Fibroblast of skin of right quadriceps (primary cell): ENCODE results near the gene MRPL49.

ENCODE experiments used
- DNase-seq: peaks from one replicate; pipeline ENCODE4 v3.0.0-alpha.2; 2013

The MRPL49 gene

DNA sequence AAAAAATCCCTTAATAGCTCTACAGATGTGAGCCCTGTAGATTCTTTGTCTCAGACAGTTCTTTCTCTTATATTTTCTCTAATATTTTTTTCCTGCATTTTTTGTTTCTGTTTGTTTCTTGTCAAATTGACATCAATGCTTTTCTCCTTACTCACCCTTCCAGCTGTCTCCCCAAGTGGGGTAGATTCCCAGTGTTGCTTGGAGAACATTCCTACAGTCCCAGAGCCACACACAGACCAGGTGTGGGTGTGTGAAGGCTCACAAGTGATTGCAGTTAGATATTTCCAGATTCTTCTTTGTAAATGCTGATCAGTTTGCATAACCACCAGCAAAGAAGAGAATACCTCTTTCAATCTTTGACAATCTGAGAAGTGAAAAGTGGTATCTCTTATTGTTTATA is 18.6 kb upstream of the MRPL49 start:
- DNase-seq: no peak

DNA sequence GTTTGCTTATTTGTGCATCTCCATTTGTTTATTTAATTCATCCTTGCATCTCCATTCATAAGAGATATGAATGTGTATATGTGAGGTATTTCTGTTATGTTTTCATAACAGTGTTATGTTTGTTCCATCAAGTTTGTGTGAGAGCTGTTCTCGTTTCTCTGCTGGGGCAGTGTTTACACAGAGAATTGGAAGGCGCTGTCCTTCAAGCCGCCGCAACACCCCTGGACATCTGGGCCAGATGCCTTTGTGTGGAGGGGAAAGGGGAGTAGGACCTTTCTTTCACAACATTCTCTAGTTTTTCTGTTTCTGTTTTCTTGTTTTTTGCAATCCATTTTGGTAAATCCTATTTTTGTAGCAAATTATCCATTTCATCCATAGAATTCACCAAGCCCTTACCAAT is 17.5 kb upstream of the MRPL49 start:
- DNase-seq: no peak

DNA sequence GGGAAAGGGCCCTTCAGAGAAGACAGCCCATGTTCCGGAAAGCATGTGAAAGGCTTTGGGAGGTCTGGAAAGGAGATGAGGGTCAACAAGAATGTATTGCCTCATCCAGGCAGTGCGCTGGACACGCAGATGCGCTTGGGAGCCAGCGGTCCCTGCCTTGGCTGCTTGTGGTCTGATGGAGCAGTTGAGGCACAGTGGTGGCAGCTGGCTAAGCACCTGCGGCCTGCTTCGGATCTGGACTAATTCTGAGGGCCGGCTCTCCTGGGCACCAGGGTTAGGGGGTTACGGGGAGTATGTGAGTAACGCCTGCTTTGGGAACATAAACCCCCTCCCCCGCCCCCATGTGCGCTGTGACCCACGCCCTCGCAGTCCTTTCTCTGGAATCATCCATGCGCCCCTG is 15.0 kb upstream of the MRPL49 start:
- no peak for DNase-seq

DNA sequence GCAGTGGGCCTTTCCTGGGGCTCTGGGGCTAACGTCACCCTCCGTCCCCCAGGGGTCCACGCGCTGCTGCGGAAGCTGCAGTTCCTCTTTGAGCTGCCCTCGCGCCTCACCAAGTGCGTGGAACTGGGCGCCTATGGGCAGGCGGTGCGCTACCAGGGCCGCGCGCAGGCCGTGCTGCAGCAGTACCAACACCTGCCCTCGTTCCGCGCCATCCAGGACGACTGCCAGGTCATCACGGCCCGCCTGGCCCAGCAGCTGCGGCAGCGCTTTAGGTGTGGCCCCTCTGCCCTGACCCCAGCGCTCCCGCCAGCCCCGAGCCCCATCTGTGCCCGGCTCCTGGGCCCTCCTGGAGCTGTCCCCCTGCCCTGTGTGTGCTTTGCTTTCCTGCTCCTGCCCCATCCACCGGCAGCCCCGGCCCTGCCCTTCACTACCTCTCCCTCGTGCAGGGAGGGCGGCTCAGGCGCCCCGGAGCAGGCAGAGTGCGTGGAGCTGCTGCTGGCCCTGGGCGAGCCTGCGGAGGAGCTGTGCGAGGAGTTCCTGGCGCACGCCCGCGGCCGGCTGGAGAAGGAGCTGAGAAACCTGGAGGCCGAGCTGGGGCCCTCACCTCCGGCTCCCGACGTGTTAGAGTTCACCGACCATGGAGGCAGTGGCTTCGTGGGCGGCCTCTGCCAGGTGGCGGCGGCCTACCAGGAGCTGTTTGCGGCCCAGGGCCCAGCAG is 14.2 kb upstream of the MRPL49 start:
- no peak for DNase-seq

DNA sequence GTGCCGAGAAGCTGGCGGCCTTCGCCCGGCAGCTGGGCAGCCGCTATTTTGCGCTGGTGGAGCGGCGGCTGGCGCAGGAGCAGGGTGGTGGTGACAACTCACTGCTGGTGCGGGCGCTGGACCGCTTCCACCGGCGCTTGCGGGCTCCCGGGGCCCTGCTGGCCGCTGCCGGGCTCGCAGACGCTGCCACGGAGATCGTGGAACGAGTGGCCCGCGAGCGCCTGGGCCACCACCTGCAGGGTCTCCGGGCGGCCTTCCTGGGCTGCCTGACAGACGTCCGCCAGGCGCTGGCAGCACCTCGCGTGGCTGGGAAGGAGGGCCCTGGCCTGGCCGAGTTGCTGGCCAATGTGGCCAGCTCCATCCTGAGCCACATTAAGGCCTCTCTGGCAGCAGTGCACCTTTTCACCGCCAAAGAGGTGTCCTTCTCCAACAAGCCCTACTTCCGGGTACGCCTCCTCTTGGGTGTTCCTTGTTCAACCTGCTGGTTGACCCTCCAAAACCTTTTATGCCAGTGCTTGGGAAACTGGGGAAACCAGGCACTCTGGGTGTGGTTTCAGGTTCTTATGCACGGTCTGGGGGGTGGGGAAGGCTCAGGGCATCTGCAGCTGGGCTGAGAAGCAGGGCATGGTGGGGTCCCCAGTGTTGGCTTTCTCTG is 13.5 kb upstream of the MRPL49 start:
- no peak for DNase-seq

DNA sequence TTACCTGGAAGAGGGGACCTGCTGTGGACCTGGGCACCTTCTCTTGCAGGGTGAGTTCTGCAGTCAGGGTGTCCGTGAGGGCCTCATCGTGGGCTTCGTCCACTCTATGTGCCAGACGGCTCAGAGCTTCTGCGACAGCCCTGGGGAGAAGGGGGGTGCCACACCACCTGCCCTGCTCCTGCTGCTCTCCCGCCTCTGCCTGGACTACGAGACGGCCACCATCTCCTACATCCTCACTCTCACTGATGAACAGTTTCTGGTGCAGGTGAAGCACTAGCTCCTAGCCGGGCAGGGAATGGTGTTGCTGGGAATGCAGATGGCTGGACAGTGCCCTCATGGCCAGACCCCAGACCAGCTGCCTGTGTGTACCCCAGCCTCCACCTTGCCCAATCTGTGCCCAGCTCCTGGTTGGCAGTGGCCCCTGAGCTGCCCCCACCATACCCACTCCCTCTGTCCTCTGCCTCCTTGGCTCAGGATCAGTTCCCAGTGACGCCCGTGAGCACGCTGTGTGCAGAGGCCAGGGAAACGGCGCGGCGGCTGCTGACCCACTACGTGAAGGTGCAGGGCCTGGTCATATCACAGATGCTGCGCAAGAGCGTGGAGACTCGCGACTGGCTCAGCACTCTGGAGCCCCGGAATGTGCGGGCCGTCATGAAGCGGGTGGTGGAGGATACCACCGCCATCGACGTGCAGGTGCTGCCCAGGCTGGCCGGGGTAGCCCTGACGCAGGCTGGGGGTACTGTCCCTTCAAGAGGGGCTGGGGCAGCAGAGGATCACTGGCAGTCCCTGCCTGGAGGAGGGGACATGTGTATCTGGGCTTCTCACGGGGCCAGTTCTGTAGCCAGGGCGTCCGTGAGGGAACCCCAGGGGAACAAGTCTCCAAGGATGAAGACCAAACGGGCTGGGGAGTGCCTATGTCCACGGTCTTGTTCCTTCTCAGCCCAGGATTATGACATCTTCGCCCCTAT is 12.6 kb upstream of the MRPL49 start:
- no peak for DNase-seq

DNA sequence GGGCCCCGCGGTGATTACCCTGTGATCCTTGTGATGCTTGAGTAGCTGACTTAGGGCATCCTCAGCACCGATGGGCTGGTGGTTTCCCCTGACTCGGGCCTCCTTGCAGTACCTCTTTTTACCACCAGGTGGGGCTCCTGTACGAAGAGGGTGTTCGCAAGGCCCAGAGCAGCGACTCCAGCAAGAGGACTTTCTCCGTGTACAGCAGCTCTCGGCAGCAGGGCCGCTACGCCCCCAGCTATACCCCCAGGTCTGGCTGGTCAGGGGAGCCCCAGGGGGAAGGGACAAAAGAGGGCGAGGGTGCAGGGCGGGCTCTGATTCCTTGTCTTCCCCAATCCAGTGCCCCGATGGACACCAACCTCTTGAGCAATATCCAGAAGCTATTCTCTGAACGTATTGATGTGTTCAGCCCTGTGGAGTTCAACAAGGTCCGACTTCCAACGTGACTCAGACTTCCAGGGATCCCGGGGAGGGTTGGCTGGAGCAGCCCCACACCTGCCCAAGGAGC is 11.7 kb upstream of the MRPL49 start:
- peak; percentile 67 for DNase-seq

DNA sequence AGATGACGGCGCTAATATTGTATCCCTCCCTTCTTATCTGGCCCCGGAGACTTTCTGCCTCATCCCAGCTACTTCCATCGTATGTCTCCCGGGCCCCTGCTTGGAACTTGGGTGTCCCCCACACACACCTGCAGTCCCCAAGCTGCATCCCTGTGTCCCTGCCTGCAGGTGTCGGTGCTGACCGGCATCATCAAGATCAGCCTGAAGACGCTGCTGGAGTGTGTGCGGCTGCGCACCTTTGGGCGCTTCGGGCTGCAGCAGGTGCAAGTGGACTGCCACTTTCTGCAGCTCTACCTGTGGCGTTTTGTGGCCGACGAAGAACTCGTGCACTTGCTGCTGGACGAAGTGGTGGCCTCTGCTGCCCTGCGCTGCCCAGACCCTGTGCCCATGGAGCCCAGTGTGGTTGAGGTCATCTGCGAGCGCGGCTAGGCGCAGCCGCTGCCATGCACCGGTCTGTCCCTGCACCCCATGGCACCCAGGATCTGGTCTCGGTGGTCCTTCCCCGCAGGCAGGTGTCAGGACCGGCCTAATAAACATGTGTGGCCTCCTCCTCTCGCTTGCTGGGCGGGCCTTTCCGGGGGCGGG is 10.9 kb upstream of the MRPL49 start:
- DNase-seq: no peak

DNA sequence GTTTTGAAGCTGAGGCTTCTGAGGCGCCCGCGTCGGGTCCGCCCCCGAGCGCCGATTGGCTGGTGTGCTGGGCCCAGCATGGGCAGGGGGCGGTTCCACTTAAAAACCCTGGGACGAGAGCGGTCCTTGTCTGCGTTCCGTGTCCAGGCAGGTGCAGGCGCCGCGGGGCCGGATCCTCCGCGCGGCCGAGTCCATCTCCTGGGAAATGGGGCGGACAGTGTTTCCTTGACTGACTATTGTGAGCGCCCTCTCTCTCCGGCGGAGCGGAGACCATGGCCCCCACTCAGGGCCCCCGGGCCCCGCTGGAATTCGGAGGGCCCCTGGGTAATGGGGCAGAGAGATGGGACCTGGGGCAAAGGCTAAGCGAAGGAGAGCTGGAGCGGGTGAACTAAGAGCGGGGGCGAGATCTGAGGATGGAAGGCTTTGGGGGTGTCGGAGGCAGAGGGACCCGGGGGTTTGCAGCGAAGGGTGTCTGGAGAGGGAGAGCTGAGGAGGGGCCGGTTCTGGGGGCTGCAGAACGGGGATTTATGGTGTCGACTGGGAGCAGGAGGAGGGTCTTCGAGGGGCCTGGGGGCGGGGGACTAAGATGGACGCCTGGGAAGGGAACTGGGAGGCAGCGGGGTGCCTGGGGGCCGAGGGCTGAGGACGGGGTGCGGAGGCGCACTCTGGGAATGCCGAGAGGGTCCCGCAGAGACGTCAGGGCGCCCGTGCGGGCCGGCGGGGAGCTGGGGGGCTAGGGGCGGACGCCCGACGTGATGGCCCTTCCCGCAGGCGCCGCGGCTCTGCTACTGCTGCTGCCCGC is 10.2 kb upstream of the MRPL49 start, which contains the start of gene TM7SF2:
Gene TM7SF2 (plus strand): TSS at position 129 of the 802 bp plus-strand sequence. CDS start 144 bp downstream, at position 273.
- peak; percentile 87 for DNase-seq

DNA sequence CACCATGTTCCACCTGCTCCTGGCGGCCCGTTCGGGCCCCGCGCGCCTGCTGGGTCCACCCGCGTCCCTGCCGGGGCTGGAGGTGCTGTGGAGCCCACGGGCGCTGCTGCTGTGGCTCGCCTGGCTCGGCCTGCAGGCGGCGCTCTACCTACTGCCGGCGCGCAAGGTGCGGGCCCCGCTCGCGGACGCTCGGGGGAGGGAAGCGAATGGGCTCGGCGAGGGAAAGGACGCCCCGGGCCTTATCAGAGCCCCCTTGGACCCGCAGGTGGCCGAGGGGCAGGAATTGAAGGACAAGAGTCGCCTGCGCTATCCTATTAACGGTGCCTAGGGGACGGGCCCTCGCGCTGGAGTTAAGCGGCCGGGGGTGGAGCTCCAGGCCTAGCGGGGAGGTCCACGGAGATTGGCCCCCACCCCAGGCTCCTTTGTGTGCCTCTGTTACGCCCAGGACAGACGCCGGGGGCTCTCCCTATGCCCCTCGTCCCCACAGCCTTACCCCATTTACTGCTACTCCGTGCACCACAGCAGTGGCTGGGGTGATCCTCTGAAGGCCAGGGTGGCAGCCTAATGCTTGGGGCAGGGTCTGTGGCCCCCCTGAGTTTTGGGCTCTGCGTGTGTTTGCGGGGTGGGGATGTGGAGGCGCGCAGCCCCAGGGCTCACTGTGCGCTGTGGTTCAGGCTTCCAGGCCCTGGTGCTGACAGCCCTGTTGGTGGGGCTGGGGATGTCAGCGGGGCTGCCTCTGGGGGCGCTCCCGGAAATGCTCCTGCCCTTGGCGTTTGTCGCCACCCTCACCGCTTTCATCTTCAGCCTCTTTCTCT is 9.4 kb upstream of the MRPL49 start:
- DNase-seq: no peak

DNA sequence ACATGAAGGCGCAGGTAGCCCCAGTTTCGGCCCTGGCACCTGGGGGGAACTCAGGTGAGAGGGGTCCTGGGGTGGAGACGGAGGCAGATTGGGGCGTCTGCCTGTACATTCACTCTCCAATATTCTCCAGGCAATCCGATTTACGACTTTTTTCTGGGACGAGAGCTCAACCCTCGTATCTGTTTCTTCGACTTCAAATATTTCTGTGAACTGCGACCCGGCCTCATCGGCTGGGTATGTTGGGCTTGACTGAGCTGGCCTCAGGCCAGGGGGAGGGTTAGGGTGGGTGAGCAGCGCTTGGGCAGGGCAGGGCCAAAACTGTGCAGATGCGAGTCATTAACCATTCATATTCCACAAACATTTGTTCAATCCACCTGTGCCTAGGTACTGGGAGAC is 8.8 kb upstream of the MRPL49 start:
- DNase-seq: no peak

DNA sequence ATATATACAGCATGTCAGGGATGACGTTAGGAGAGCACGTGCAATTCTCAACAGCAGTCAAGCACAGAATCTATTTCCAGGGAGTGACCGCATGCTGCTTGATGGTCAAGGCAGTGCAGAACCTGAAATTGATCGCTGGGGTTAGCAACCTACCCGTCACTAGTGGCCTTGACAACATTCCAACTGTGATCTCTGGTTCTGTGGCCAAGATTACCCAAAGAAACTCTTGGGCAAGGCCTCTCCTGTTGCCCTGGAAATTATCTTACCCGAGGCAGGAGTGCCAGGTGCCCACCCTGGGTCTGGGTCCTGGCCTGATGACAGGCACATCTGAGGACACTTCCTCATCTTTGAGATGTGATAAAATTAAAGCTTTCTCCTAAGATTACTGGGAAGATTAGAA is 8.3 kb upstream of the MRPL49 start:
- no peak for DNase-seq

DNA sequence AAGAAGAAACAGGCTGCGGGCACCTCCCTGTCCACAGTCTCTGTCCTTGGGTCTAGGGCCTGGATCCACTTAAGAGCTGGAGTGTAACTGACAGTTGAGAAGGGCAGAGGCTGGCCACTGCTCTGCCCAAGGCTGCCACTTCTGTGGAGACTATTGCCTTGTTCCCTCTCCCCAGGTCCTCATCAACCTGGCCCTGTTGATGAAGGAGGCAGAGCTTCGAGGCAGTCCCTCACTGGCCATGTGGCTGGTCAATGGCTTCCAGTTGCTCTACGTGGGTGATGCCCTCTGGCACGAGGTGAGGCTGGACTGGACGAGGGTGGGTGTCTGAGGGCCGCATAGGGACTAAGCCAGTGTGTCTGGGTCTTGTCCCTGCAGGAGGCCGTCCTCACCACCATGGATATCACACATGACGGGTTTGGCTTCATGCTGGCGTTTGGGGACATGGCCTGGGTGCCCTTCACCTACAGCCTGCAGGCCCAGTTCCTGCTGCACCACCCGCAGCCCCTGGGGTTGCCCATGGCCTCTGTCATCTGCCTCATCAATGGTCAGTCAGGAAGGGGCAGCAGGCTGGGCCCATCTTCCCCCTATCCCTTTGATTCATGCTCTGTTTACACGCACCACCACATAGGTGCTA is 7.5 kb upstream of the MRPL49 start:
- no peak for DNase-seq

DNA sequence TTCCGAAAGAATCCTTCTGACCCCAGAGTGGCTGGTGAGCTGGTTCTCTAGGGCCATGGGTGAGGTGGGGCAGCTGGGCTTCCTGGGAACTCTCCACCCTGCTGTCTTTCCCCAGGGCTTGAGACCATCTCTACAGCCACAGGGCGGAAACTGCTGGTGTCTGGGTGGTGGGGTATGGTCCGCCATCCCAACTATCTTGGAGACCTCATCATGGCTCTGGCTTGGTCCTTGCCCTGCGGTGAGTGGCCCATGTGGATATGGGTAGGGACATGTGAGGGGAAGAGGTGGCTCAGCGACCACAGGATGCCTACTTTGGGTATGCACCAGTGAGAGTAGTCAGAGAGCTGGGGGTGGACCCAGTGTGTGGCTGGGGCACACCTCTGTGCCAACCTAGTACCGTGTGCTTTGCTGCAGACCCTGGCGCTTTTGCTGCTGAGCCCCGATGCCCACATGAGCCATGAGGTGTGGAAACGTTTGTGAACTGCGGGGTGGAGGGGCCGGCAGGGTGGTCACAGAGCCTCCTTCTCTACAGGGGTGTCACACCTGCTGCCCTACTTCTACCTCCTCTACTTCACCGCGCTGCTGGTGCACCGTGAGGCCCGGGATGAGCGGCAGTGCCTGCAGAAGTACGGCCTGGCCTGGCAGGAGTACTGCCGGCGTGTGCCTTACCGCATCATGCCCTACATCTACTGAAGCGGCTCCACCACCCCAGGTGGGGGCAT is 6.6 kb upstream of the MRPL49 start:
- DNase-seq: no peak

DNA sequence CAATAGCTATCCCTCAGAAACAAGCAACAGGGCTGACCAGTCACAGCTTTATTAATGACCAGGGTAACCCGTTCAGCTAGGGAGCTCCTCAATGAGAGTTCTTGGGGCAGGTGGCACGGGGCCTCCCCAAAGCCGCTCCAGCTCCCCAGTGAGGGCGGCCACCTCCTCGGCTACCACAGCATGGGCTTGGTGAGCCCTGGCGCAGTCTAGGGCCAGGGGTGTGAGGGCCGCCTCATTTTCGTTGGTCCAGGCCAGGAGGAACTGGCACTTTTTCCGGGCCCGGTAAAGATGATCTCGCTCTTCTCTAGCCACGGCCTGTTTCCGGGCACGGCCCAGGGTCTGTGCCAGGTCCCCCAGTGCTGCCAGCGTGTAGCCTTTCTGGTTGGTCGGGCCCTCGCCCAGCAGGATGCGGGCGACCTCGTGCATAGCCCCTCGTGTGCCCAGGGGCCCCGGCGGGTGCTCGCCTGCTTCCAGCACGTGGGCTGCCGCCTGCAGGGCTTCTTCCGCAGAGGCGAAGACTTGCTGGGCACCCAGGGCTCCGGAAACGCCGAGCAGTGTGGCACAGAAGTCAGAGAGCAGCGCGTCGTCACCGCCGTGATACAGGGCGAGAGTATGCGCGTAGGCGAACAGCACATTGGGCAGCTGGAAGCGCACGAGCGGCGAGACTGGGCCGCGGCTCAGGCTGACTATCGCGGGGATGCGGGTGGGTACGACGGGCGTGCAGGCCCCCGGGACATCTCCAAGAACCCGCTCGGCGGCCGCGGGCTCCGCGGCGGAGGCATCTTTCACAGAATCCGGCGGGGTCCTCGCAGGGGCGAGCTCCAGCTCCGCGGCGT is 5.5 kb upstream of the MRPL49 start:
- no peak for DNase-seq

DNA sequence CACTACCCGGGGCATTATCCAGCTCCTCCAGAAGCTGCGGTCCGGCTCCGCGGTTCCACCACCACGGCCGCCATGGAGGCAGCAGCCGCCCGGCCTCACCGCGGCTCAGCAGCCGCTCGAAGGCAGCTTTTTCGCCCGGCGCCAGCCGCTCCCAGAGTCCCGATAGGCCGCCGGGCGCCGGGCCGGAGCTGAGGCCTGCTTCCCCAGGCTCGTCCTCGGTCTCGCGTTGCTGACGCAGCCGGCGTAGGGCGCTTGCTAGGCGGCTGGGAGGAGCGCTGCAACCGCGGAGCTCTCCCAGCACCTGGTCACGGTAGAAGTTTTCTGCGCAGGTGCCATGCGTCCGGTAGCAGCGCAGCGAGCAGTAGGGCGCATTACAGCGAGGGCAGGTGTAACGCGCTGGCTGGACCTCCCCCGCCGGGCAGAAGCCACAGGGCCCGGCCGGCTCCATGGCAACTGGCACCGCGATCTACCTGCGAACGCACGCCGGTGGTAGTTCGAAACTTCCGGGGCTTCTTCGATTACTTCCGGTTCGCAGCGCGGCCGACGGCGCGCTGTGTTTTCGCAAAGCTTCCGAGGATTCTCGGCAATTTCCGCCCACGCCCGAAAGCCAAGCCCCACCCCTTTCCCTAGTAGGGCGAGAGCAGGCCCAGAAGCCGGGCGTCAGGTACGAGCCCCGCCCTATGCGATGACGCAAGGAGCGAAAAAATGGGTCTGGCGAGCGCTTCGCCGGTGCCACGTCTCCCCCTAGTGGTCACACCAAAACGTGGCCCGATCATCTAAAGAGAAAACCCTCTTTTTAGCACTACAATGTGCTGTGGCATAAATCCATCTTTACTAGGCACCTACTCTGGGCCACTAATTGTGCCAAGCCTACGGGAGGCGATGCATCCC is 4.7 kb upstream of the MRPL49 start, which contains the start of gene ZNHIT2:
Gene ZNHIT2 (minus strand): TSS at position 496 of the 891 bp plus-strand sequence. CDS start 48 bp downstream, at position 448.
- DNase-seq: peak; percentile 99

DNA sequence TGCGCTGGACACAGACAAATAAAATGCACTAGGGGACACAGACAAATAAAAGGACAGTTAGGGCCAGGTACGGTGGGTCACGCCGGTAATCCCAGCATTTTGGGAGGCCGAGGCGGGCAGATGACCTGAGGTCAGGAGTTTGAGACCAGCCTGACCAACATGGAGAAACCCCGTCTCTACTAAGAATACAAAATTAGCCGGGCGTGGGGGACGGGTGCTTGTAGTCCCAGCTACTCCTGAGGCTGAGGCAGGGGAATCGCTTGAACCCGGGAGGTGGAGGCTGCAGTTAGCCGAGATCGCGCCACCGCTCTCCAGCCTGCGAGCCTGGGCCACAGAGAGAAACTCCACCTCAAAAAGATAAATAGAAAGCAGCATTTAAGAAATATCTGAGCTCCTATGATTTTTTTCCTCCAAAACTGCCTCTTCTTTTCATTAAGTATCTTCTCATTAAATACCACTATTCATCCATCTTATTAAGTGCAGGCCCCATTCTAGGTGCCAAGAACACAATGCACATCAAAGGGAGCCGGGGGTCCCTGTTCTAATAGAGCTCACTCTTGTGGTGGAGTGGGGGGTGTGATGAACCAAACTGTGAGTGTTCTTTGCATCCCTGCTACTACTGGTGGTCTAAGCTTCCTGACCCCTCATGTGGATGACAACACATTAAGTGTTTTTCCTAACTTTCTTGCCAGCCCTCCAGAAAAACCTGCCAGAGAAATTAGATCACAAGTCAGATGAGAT is 3.9 kb upstream of the MRPL49 start:
- DNase-seq: no peak
